DMS79 treated with DMSO at 0.1 percent for 48 hours (cell line): ENCODE results near the gene TRIM5.
"Not testable (repeated sequence)": the region's sequence is repeated elsewhere in the genome, so short reads cannot be mapped to it uniquely, and the experiment has no call there.

Experiments
- DNase-seq: peaks from one replicate; lab custom pipeline; 2025; lab: John Stamatoyannopoulos, UW

The TRIM5 gene

DNA sequence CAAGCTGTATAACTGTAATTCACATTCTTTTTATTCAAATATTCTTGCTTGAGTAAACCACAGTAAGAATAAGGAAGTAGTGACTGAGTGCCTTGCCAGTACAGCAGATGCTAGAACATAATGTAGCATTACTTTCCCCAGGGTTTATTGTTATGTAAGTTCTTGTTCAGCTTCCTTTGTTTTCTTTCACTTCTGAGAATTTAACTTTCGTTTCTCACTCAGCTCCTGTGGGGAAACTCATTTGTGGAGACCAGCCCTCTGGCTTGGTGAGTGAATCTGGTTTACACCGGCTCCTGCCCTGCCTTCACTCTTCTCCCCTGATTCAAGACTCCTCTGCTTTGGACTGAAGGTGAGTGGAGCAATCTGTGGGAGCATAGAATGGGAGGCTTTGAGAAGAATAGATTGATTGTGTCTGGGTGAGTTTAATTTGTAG lies 4.7 kb upstream of the TRIM5 start, which contains the start of gene TRIM22:
Gene TRIM22 (plus strand): TSS at position 240 of the 433 bp plus-strand sequence. CDS start 6,443 bp downstream, outside the sequence.
- no peak for DNase-seq

GRCh38 chr11:5688482-5688881 lies 3.6 kb upstream of the TRIM5 start:
- DNase-seq: no peak

DNA sequence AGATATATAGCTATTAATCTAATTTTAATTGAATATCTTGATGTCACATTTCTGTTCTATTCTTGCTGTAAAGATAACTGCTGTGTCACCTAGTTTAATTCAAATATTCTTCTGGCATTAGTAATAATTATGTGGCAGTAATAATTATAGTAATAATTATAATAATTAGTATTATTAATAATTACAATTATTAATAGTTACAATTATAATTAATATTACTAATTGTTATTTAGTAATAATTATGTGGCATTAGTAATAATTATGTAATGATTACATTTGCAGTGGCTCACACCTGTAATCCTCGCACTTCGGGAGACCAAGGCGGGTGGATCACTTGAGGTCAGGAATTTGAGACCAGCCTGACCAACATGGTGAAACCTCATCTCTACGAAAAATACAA lies 1.6 kb upstream of the TRIM5 start:
- DNase-seq: no peak

GRCh38 chr11:5684036-5684645 lies 733 bp downstream of the TRIM5 start:
- no peak for DNase-seq

- not testable (repeated sequence) for DNase-seq
Observed at GRCh38 chr11:5683620-5684019, 1.3 kb downstream of the TRIM5 start.

GRCh38 chr11:5682890-5683441 lies 1.9 kb downstream of the TRIM5 start:
- not testable (repeated sequence) for DNase-seq

- DNase-seq: no peak
Observed at GRCh38 chr11:5679811-5680210, 5.1 kb downstream of the TRIM5 start.

- DNase-seq: no peak
Observed at GRCh38 chr11:5674391-5674790, 10.5 kb downstream of the TRIM5 start.

DNA sequence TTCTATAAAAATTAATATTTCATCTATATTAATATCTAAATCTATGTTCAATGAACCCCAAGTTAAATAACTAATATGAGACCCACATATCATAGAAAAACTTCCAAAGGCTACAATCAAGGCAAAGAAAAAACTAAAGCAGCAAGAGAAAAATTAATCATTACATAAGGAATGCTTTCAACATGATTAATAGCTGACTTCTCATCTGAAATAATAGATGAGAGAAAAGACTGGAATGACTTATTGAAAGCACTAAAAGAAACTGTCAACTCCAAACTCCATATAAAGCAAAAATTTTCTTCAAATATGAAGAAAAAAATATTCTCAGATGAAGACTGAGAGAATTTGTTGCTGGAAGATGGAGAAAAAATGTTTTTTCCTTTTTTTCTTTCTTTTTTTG lies 13.0 kb downstream of the TRIM5 start:
- DNase-seq: no peak

DNA sequence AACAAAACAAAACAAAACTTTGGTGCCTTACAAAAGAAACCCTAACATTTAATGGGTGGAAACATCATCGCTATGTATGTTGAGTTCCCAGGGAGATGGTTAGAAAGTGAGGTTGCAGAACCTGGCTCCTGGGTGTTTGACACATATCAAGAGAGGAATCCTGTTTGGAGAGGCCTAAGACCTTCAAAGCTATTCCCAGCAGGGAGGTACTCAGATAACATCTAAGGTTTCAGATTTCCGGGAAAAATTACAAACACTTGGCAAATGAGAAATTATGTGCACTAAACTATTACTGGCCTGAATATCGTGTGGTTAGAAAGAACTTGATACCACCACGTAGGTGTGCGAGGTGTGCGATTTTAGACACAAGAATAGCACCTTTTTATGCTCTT lies 18.5 kb downstream of the TRIM5 start:
- no peak for DNase-seq

GRCh38 chr11:5665746-5666401 lies 19.0 kb downstream of the TRIM5 start:
- DNase-seq: no peak

DNA sequence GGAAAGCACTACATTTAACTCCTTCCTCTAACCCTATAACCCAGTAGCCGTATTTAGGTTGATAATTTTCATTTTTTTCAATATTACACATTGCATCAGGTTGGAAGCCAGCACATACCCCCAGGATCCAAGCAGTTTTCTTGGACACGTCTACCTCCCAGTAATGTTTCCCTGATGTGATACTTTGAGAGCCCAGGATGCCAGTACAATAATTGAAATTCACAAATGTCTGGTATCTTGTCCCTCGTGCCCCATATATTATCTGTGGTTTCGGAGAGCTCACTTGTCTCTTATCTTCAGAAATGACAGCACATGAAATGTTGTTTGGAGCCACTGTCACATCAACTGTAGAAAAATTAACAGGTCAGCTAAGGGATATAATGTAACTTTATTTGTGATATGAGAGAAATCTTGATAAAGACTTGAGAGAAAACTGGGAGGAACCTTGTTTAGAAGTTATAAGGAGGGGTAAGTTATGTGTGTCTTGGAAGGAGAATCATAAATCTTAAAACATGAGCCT lies 19.8 kb downstream of the TRIM5 start:
- DNase-seq: no peak

DNA sequence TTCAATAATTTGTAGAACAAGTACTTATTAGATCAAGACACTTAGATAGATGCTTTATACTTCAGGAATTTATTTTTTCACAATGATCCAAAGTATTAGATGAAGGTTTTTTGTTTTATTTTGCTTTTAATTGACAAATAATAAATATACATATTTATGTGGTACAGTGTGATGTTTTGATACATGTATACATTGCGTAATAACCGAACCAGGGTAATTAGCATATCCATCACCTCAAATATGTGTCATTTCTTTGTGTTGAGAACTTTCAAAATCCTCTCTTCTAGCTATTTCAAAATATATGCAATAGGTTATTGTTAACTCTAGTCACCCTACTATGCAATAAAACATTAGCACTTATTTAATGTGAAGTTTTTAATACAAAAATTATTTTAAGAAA lies 21.4 kb downstream of the TRIM5 start:
- no peak for DNase-seq

- DNase-seq: no peak
Observed at GRCh38 chr11:5658318-5658717, 26.6 kb downstream of the TRIM5 start.

- DNase-seq: not testable (repeated sequence)
Observed at GRCh38 chr11:5656956-5657355, 27.9 kb downstream of the TRIM5 start.

- DNase-seq: no peak
Observed at GRCh38 chr11:5655474-5655873, 29.4 kb downstream of the TRIM5 start.

- no peak for DNase-seq
Observed at GRCh38 chr11:5646139-5646538, 38.7 kb downstream of the TRIM5 start.

- DNase-seq: no peak
Observed at GRCh38 chr11:5643585-5643984, 41.3 kb downstream of the TRIM5 start.

- no peak for DNase-seq
Observed at GRCh38 chr11:5639953-5640352, 44.9 kb downstream of the TRIM5 start.

- no peak for DNase-seq
Observed at GRCh38 chr11:5631969-5632635, 52.8 kb downstream of the TRIM5 start.

- DNase-seq: no peak
Observed at GRCh38 chr11:5631417-5631816, 53.5 kb downstream of the TRIM5 start.

- no peak for DNase-seq
Observed at GRCh38 chr11:5626196-5626595, 58.7 kb downstream of the TRIM5 start.

DNA sequence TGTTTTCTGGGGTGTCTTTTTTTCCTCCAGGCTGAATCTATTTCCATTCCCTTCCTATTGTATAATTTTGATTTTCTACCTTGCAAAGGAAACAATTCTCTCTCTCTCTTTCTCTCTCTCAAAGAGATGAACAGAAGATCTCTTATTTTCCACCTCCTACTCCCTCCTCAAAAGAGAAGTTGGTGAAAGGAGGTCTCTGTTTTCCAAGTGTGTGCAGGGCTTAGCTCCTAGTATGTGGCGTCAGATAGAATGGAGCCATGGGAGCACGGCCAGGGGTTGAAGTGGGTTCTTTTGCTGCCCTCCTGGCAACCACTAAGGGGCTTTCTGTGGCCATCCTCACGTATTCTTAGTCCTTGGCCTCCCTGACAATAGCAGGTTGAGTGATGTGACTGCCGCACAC lies 59.6 kb downstream of the TRIM5 start:
- no peak for DNase-seq
